ENCODE results near the gene ENTREP1. TPM values are rescaled to one million over a fixed set of nuclear protein-coding genes. Genes with fewer than 3 reads are reported as not detected.

The ENTREP1 gene
- total RNA-seq, 3 donors from 2014 or later: 3.0 to 52.7 (median 30.5) TPM

GRCh38 chr9:69391946-69392345 lies 66.9 kb downstream of the ENTREP1 start:
- H3K4me3 ChIP-seq: no peak overlapping the region
- DNase-seq (ENCODE audit: low spot score in 2 of 2): no peak
- H3K27ac ChIP-seq: peak overlapping the region; percentile 36 to 50
- H3K36me3 ChIP-seq: no peaks in the 10 kb centered on the region
- peaks cover 0 to 14% of the 10 kb centered on the region in 2 donors for H3K4me1 ChIP-seq
- TF ChIP-seq CTCF (IDR thresholded peaks at IDR 0.05) (no peak), POLR2AphosphoS5 (IDR thresholded peaks at IDR 0.05) (no peak), POLR2A (IDR thresholded peaks at IDR 0.05) (no peak)
- intact Hi-C loops (cut with DNase I; ENCODE audit: low total_unique reads): no loop called here
- H3K9me3 ChIP-seq: no peaks in the 10 kb centered on the region
- H3K27me3 ChIP-seq: no peaks in the 10 kb centered on the region

DNA sequence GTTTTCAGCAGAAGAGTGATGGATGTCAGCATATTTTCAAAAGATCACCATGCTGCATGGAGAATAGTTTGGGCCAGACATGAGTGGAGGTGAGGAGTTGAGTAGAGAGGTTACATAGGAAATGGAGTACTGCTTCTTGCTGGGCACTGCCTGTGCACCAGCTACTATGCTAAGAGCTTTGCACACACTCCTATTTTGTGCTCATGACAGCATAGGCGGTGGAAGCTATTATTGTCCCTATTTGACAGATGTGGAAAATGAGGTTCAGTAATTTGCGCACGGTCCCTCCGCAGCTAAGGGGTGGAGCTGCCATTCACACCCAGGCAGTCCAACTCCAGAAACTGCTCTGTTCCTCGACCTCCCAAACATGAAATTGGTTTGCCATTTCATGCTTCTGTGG lies 67.8 kb downstream of the ENTREP1 start:
- peaks cover 0 to 14% of the 10 kb centered on the region in 2 donors for H3K4me1 ChIP-seq
- no peak for DNase-seq (ENCODE audit: low spot score in 2 of 2)
- peak overlapping the region; percentile 36 to 50 for H3K27ac ChIP-seq
- TF ChIP-seq CTCF (IDR thresholded peaks at IDR 0.05) (no peak), POLR2A (IDR thresholded peaks at IDR 0.05) (no peak), POLR2AphosphoS5 (IDR thresholded peaks at IDR 0.05) (no peak)
- H3K4me3 ChIP-seq: no peak overlapping the region
- no peaks in the 10 kb centered on the region for H3K27me3 ChIP-seq
- intact Hi-C loops (cut with DNase I; ENCODE audit: low total_unique reads): no loop called here
- no peaks in the 10 kb centered on the region for H3K9me3 ChIP-seq
- H3K36me3 ChIP-seq: no peaks in the 10 kb centered on the region

DNA sequence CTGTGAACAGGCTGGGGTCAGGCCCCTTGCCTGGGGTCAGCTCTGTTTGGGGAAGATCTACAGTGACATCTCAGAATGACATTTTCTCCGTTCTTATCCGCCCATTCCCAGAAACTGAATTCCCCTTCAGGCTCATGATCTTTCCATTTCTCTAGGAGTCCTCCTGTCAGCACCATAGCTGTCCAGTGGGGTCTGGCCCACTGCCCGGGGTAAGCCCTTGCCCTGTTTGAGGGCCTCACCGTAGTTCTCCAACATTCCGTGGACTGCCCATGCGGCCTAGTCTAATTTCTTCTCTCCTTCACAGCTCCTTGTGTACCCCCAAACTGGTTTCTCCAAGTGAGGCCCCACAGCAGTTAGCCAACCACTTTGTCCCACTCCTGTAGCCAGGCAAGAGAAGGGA lies 68.4 kb downstream of the ENTREP1 start:
- Histone ChIP-seq H3K36me3 (no peaks in the 10 kb centered on the region), H3K27ac (peak overlapping the region; percentile 0 to 36), H3K9me3 (no peaks in the 10 kb centered on the region), H3K4me3 (no peak overlapping the region), H3K4me1 (peaks cover 0 to 14% of the 10 kb centered on the region in 2 donors), H3K27me3 (no peaks in the 10 kb centered on the region)
- DNase-seq (ENCODE audit: low spot score in 2 of 2): no peak
- intact Hi-C loops (cut with DNase I; ENCODE audit: low total_unique reads): no loop called here
- no peak for TF ChIP-seq POLR2AphosphoS5 (IDR thresholded peaks at IDR 0.05)
- no peak for TF ChIP-seq POLR2A (IDR thresholded peaks at IDR 0.05)
- no peak for TF ChIP-seq CTCF (IDR thresholded peaks at IDR 0.05)

DNA sequence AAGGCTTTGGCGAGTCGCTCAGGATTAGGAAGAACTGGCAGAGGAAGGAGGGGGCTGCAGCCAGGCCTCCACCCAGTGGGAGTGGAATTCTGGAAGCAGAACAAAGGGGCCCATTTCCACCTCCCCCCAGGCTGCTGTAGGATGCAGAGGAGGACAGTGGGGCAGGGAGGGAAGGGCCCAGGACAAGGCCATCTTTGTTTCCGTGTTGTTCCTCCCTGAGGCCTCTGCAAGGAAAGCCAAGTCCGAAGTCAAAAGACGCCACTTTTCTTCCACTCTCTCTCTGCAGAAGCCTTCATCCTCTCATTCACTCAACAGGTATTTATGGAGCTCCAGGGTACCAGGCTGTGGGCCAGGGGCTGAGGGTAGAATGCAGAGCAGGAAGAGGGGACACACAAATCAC lies 70.7 kb downstream of the ENTREP1 start:
- peak in 1 of 2 donors; percentile 91 for DNase-seq (ENCODE audit: low spot score in 2 of 2)
- Histone ChIP-seq H3K36me3 (no peaks in the 10 kb centered on the region), H3K27me3 (no peaks in the 10 kb centered on the region), H3K27ac (peak overlapping the region; percentile 84 to 87), H3K4me3 (no peak overlapping the region), H3K9me3 (no peaks in the 10 kb centered on the region), H3K4me1 (peaks cover 0 to 14% of the 10 kb centered on the region in 2 donors)
- intact Hi-C loops (cut with DNase I; ENCODE audit: low total_unique reads): loop anchor here (1.0 to 2.0 kb wide), 2 partner anchors 20 to 61 kb away; no protein-coding TSS in a partner anchor
- TF ChIP-seq POLR2AphosphoS5 (IDR thresholded peaks at IDR 0.05) (peak in 2 of 3 donors; percentile 26 to 63), CTCF (IDR thresholded peaks at IDR 0.05) (no peak)

- TF ChIP-seq POLR2AphosphoS5 (IDR thresholded peaks at IDR 0.05) (no peak), POLR2A (IDR thresholded peaks at IDR 0.05) (no peak), CTCF (IDR thresholded peaks at IDR 0.05) (no peak)
- no peaks in the 10 kb centered on the region for H3K27me3 ChIP-seq
- H3K9me3 ChIP-seq: peaks cover 0 to 4% of the 10 kb centered on the region in 2 donors
- peak overlapping the region; percentile 84 to 87 for H3K27ac ChIP-seq
- H3K36me3 ChIP-seq: no peaks in the 10 kb centered on the region
- peaks cover 0 to 12% of the 10 kb centered on the region in 2 donors for H3K4me1 ChIP-seq
- intact Hi-C loops (cut with DNase I; ENCODE audit: low total_unique reads): loop anchor here (2.0 kb wide), 1 partner anchor 62 kb away; no protein-coding TSS in a partner anchor
- no peak overlapping the region for H3K4me3 ChIP-seq
- no peak for DNase-seq (ENCODE audit: low spot score in 2 of 2)
Measured at GRCh38 chr9:69396759-69397158, 71.7 kb downstream of the ENTREP1 start.
